ENCODE data around the gene ZC3H4. TPM values are rescaled to one million over a fixed set of nuclear protein-coding genes. Genes with fewer than 3 reads are reported as not detected.

The ZC3H4 gene
- total RNA-seq, 2 experiments from 2014 or later = 68.5 to 70.2 TPM

DNA sequence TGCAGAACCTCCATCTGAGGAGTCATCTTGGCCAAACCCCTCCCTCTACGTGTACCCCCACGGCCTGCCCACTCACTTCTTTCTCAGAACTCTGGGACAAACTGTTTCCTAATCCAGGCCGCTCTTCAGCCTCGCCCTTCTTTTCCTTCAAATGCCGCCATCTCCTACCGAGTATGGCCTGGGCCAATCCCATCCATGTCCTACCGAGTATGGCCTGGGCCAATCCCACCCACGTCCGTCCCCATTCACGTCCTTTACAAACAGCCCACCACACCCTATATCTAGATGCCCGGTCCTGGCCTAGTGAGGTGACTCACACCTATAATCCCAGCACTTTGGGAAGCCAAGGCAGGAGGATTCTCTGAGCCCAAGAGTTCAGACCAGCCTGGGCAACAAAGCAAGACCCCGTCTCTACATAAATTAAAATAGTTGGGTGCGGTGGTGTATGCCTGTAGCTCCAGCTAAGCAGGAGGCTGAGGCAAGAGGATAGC lies 66.3 kb downstream of the ZC3H4 start:
- POLR2A ChIA-PET = interaction anchor here (0.6 to 1.5 kb wide), 8 partner anchors 10 to 196 kb away, joined by 3 to 6 read pairs (median 3); partner anchors contain the start of gene ZC3H4
- DNase-seq = no peak
- Mint-ChIP-seq H3K27me3 (no peaks in the 10 kb centered on the region), H3K4me1 (ENCODE audit: low read depth) (peaks cover 12% of the 10 kb centered on the region), H3K27ac (peak overlapping the region; percentile 90), H3K36me3 (ENCODE audit: low read depth) (no peaks in the 10 kb centered on the region), H3K4me3 (peak overlapping the region; percentile 99), H3K9me3 (no peaks in the 10 kb centered on the region)
- intact Hi-C loops (cut with micrococcal nuclease) = no loop called here
- ATAC-seq = no peak
- TF ChIP-seq, protein P1, sequence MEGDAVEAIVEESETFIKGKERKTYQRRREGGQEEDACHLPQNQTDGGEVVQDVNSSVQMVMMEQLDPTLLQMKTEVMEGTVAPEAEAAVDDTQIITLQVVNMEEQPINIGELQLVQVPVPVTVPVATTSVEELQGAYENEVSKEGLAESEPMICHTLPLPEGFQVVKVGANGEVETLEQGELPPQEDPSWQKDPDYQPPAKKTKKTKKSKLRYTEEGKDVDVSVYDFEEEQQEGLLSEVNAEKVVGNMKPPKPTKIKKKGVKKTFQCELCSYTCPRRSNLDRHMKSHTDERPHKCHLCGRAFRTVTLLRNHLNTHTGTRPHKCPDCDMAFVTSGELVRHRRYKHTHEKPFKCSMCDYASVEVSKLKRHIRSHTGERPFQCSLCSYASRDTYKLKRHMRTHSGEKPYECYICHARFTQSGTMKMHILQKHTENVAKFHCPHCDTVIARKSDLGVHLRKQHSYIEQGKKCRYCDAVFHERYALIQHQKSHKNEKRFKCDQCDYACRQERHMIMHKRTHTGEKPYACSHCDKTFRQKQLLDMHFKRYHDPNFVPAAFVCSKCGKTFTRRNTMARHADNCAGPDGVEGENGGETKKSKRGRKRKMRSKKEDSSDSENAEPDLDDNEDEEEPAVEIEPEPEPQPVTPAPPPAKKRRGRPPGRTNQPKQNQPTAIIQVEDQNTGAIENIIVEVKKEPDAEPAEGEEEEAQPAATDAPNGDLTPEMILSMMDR (IDR thresholded peaks at IDR 0.05) = no peak
- CTCF ChIA-PET = interaction anchor here (0.8 to 2.0 kb wide), 7 partner anchors 10 to 197 kb away, joined by 3 to 6 read pairs (median 5); partner anchors contain the start of gene ZC3H4

DNA sequence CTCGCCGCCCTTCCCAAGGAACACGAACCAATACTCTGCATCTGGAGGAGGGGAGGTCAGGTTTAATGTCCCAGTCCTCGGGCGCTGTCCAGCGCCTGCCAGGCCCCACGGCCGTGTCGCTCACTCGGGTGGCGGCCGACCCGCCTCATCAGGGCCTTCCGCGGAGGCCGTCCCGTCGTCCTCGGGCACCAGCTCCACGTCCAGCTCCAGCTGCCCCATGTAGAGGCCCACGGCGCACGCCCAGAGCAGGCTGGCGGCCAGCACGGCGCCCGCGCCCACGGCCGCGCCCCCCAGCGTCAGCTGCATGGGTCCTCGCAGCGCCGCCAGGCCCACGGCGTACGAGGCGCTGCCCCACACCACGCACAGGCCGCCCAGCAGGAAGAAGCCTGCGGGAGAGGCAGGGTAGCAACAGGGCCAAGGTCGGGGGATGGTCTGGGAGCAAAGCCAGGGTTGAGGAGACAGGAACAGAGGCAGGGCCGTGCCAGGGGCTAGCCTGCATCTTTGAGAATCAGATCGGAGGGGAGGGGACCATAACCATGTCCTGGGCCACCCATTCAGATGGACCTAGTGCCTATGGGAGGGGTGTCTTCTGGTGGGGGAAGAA lies 67.6 kb downstream of the ZC3H4 start:
- ATAC-seq (no peak), DNase-seq (no peak)
- ChIA-PET POLR2A (interaction anchor here (0.7 kb wide), 1 partner anchor 22 kb away, joined by 3 read pairs; no protein-coding TSS in a partner anchor), CTCF (no interaction called here)
- TF ChIP-seq, protein P1 (IDR thresholded peaks at IDR 0.05) = no peak
- no peak overlapping the region for H3K27ac Mint-ChIP-seq
- H3K4me1 Mint-ChIP-seq (ENCODE audit: low read depth) = peaks cover 12% of the 10 kb centered on the region
- H3K36me3 Mint-ChIP-seq (ENCODE audit: low read depth) = no peaks in the 10 kb centered on the region
- H3K9me3 Mint-ChIP-seq = no peaks in the 10 kb centered on the region
- H3K27me3 Mint-ChIP-seq = no peaks in the 10 kb centered on the region
- intact Hi-C loops (cut with micrococcal nuclease) = no loop called here
- no peak overlapping the region for H3K4me3 Mint-ChIP-seq

DNA sequence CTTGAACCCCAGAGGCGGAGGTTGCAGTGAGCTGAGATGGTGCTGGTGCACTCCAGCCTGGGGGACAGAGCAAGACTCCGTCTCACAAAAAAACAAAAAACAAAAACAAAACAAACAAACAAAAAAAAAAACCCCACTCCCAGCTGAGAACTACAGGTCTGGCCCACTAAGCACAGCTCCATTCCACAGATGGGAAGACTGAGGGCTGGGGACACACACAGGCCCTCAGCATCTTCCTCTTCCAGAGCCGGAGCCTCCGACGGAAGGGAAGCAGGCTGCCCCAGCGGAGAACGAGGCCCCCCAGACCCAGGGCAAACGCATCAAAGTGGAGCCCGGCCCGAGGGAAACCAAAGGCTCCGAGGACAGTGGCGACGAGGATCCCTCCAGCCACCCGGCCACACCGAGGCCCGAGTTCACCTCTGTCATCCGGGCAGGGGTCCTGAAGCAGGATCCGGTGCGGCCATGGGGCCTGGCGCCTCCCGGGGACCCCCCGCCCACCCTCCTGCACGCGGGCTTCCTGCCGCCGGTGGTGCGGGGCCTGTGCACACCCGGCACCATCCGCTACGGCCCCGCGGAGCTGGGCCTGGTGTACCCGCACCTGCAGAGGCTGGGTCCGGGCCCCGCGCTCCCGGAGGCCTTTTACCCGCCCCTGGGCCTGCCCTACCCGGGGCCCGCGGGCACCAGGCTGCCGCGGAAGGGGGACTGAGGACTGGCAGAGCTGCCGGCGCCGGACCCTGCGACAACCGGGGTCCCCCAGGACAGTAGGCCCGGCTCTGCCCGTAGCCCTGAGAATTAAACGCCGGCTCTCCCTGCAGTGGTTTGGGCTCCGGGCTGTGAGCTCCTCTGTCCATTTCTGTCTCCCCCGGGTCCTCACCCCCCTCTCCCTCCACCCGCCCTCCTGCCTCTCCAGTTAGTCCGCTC lies 68.4 kb downstream of the ZC3H4 start:
- ATAC-seq = no peak
- Mint-ChIP-seq H3K4me1 (ENCODE audit: low read depth) (peaks cover 12% of the 10 kb centered on the region), H3K4me3 (no peak overlapping the region), H3K27ac (no peak overlapping the region), H3K36me3 (ENCODE audit: low read depth) (no peaks in the 10 kb centered on the region), H3K27me3 (no peaks in the 10 kb centered on the region), H3K9me3 (no peaks in the 10 kb centered on the region)
- TF ChIP-seq, protein P1 (IDR thresholded peaks at IDR 0.05) = no peak
- POLR2A ChIA-PET = no interaction called here
- intact Hi-C loops (cut with micrococcal nuclease) = no loop called here
- CTCF ChIA-PET = interaction anchor here (1.2 to 2.0 kb wide), 2 partner anchors 9 to 10 kb away, joined by 6 read pairs; no protein-coding TSS in a partner anchor
- no peak for DNase-seq

DNA sequence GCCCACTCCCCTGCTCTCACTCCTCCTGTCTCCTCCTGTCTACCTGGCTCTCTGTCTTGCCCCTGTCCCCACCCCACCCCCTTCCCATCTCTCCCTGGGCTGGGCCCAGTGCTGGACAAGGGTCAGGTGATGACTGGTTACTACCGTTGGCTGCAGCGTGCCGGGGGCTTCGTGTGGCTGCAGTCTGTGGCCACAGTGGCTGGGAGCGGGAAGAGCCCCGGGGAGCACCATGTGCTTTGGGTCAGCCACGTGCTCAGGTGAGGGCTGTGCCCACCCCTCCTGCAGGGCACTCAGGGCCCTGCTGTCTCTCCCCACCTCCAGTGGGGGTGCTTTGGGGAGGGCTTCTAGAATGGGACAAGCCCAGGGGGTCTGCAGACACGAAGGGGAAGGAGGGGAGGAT lies 72.7 kb downstream of the ZC3H4 start:
- CTCF ChIA-PET = no interaction called here
- no peak overlapping the region for H3K27ac Mint-ChIP-seq
- H3K4me3 Mint-ChIP-seq = no peak overlapping the region

More for the DNA sequence above, 72.7 kb downstream of the ZC3H4 start:
- no peaks in the 10 kb centered on the region for H3K36me3 Mint-ChIP-seq (ENCODE audit: low read depth)
- ATAC-seq (no peak), DNase-seq (no peak)
- H3K27me3 Mint-ChIP-seq = no peaks in the 10 kb centered on the region
- no peaks in the 10 kb centered on the region for H3K9me3 Mint-ChIP-seq
- intact Hi-C loops (cut with micrococcal nuclease) = no loop called here
- POLR2A ChIA-PET = no interaction called here
- TF ChIP-seq, protein P1 (IDR thresholded peaks at IDR 0.05) = no peak
- no peaks in the 10 kb centered on the region for H3K4me1 Mint-ChIP-seq (ENCODE audit: low read depth)
